ENCODE data around the gene CHD8. TPM values are rescaled to one million over a fixed set of nuclear protein-coding genes. Genes with fewer than 3 reads are reported as not detected.

The CHD8 gene
- total RNA-seq, 1 experiment from 2014 or later, result 64.7 TPM

DNA sequence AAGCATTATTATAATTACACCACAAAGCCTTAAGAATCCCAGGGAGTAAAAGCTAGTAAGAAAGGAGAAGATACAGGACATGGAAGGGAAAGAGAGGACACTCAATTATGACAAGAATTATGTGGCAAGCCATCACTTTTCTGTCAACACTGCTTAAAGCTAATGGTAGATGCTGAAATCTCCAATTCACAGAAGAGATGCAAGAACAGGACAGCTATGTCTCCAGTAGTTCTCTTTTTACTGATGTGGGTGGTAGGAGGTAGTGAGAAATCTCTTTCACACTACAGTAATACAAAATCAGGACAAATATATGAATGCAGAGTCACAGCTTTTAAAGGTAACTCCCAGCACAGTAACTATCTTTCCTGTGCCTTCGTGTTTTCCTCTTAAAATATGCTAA, 29.2 kb downstream of the CHD8 start:
- intact Hi-C loops (cut with micrococcal nuclease; ENCODE audit: unreplicated experiment) (no loop called here), in situ Hi-C loops (cut with HindIII; ENCODE audit: low pct_unique_long_range_greater_than_20kb, low sequenced_read_pairs) (no loop called here)
- Histone ChIP-seq H3K4me1 (ENCODE audit: control insufficient read depth, insufficient read depth, low read length) (no peaks in the 10 kb centered on the region), H3K9me3 (ENCODE audit: control insufficient read depth, insufficient read depth, low read depth, low read length) (no peaks in the 10 kb centered on the region), H3K36me3 (ENCODE audit: control insufficient read depth, insufficient read depth, low read length) (peaks cover 24% of the 10 kb centered on the region), H3K4me3 (ENCODE audit: low read depth in 2 of 2, low read length in 2 of 2) (no peak overlapping the region), H3K27me3 (ENCODE audit: control insufficient read depth, insufficient read depth, low read length) (no peaks in the 10 kb centered on the region), H3K27ac (ENCODE audit: low read length) (no peak overlapping the region)
- DNase-seq (ENCODE audit: low read depth, low spot score) (no peak), ATAC-seq (no peak)
- ChIA-PET POLR2A (no interaction called here), CTCF (no interaction called here)
- no TSS peak for BruUV-seq (replicated peaks)
- TF ChIP-seq SIN3A (IDR thresholded peaks at IDR 0.05; ENCODE audit: borderline replicate concordance, insufficient read depth, low read depth, low read length) (no peak), POLR2AphosphoS5 (IDR thresholded peaks at IDR 0.05; ENCODE audit: low read depth, low read length) (no peak), TCF7L2 (IDR thresholded peaks at IDR 0.05; ENCODE audit: low read depth, low read length) (no peak)
- TF ChIP-seq, protein P1, sequence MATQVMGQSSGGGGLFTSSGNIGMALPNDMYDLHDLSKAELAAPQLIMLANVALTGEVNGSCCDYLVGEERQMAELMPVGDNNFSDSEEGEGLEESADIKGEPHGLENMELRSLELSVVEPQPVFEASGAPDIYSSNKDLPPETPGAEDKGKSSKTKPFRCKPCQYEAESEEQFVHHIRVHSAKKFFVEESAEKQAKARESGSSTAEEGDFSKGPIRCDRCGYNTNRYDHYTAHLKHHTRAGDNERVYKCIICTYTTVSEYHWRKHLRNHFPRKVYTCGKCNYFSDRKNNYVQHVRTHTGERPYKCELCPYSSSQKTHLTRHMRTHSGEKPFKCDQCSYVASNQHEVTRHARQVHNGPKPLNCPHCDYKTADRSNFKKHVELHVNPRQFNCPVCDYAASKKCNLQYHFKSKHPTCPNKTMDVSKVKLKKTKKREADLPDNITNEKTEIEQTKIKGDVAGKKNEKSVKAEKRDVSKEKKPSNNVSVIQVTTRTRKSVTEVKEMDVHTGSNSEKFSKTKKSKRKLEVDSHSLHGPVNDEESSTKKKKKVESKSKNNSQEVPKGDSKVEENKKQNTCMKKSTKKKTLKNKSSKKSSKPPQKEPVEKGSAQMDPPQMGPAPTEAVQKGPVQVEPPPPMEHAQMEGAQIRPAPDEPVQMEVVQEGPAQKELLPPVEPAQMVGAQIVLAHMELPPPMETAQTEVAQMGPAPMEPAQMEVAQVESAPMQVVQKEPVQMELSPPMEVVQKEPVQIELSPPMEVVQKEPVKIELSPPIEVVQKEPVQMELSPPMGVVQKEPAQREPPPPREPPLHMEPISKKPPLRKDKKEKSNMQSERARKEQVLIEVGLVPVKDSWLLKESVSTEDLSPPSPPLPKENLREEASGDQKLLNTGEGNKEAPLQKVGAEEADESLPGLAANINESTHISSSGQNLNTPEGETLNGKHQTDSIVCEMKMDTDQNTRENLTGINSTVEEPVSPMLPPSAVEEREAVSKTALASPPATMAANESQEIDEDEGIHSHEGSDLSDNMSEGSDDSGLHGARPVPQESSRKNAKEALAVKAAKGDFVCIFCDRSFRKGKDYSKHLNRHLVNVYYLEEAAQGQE (IDR thresholded peaks at IDR 0.05; ENCODE audit: insufficient read depth in 1 of 2, low read depth in 2 of 2, low read length in 1 of 2), result no peak
- TF ChIP-seq, protein P2, sequence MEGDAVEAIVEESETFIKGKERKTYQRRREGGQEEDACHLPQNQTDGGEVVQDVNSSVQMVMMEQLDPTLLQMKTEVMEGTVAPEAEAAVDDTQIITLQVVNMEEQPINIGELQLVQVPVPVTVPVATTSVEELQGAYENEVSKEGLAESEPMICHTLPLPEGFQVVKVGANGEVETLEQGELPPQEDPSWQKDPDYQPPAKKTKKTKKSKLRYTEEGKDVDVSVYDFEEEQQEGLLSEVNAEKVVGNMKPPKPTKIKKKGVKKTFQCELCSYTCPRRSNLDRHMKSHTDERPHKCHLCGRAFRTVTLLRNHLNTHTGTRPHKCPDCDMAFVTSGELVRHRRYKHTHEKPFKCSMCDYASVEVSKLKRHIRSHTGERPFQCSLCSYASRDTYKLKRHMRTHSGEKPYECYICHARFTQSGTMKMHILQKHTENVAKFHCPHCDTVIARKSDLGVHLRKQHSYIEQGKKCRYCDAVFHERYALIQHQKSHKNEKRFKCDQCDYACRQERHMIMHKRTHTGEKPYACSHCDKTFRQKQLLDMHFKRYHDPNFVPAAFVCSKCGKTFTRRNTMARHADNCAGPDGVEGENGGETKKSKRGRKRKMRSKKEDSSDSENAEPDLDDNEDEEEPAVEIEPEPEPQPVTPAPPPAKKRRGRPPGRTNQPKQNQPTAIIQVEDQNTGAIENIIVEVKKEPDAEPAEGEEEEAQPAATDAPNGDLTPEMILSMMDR (IDR thresholded peaks at IDR 0.05), result no peak

DNA sequence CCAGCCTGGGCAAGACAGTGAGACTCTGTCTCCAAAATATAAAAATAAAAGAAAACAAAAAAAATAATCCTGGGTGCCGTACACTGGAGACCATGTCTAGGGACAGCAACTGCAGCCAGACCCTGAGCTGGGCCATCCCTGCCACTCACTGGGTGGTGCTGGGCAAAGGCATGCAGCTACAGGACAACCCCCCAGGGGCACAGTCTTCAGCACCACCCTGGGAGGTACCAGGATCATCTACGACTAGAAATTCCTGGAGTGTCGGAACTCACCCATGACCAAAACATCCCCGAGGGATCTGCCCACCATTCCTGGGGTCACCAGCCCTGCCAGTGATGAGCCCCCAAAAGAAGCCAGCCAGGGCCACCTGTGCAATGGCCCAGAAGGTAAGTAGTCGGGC, 36.4 kb downstream of the CHD8 start:
- peaks cover 17% of the 10 kb centered on the region for H3K36me3 ChIP-seq (ENCODE audit: control insufficient read depth, insufficient read depth, low read length)
- H3K9me3 ChIP-seq (ENCODE audit: control insufficient read depth, insufficient read depth, low read depth, low read length), result no peaks in the 10 kb centered on the region
- in situ Hi-C loops (cut with HindIII; ENCODE audit: low pct_unique_long_range_greater_than_20kb, low sequenced_read_pairs) (no loop called here), intact Hi-C loops (cut with micrococcal nuclease; ENCODE audit: unreplicated experiment) (no loop called here)
- DNase-seq (ENCODE audit: low read depth, low spot score) (no peak), ATAC-seq (no peak)
- H3K27me3 ChIP-seq (ENCODE audit: control insufficient read depth, insufficient read depth, low read length), result no peaks in the 10 kb centered on the region
- ChIA-PET POLR2A (no interaction called here), CTCF (no interaction called here)
- H3K4me3 ChIP-seq (ENCODE audit: low read depth in 2 of 2, low read length in 2 of 2), result no peak overlapping the region
- TF ChIP-seq, protein P1 (IDR thresholded peaks at IDR 0.05; ENCODE audit: insufficient read depth in 1 of 2, low read depth in 2 of 2, low read length in 1 of 2), result no peak
- TF ChIP-seq POLR2AphosphoS5 (IDR thresholded peaks at IDR 0.05; ENCODE audit: low read depth, low read length) (no peak), TCF7L2 (IDR thresholded peaks at IDR 0.05; ENCODE audit: low read depth, low read length) (no peak), SIN3A (IDR thresholded peaks at IDR 0.05; ENCODE audit: borderline replicate concordance, insufficient read depth, low read depth, low read length) (no peak)
- TF ChIP-seq, protein P2 (IDR thresholded peaks at IDR 0.05), result no peak
- no TSS peak for BruUV-seq (replicated peaks)
- H3K27ac ChIP-seq (ENCODE audit: low read length), result no peak overlapping the region
- no peaks in the 10 kb centered on the region for H3K4me1 ChIP-seq (ENCODE audit: control insufficient read depth, insufficient read depth, low read length)
